ENCODE results near the gene FRMD5. TPM values are rescaled to one million over a fixed set of nuclear protein-coding genes. Genes with fewer than 3 reads are reported as not detected.

The FRMD5 gene
- total RNA-seq, 1 experiment from 2014 or later, result 6.5 TPM

DNA sequence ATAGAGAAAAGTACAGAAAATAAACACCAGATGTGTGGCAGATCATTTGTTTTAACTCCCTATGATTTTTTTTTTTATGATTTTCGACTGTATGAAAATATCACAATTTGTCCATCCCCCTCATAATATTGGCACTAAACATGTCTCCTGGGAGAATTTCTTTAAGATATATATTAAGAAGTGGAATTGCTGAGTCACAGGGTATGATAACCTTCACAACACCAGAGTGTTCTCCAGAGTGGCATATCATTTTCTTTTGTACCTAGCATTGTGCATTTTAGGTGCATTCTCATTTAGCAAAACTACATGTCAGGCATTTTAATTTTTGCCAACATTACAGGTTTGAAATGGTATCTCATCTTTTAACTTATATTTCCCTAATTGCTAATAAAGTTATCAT, 170.9 kb downstream of the FRMD5 start:
- H3K27ac ChIP-seq, result no peak overlapping the region
- no peaks in the 10 kb centered on the region for H3K79me2 ChIP-seq (ENCODE audit: low read depth)
- H2AFZ ChIP-seq, result no peak overlapping the region
- TF ChIP-seq, protein P1, sequence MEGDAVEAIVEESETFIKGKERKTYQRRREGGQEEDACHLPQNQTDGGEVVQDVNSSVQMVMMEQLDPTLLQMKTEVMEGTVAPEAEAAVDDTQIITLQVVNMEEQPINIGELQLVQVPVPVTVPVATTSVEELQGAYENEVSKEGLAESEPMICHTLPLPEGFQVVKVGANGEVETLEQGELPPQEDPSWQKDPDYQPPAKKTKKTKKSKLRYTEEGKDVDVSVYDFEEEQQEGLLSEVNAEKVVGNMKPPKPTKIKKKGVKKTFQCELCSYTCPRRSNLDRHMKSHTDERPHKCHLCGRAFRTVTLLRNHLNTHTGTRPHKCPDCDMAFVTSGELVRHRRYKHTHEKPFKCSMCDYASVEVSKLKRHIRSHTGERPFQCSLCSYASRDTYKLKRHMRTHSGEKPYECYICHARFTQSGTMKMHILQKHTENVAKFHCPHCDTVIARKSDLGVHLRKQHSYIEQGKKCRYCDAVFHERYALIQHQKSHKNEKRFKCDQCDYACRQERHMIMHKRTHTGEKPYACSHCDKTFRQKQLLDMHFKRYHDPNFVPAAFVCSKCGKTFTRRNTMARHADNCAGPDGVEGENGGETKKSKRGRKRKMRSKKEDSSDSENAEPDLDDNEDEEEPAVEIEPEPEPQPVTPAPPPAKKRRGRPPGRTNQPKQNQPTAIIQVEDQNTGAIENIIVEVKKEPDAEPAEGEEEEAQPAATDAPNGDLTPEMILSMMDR (conservative IDR thresholded peaks at IDR 0.05), result no peak
- TF ChIP-seq EZH2 (IDR thresholded peaks at IDR 0.05; ENCODE audit: low read depth), result no peak
- no TSS peak for BruUV-seq (replicated peaks)
- H3K9me3 ChIP-seq (ENCODE audit: insufficient read depth, low read depth), result no peaks in the 10 kb centered on the region
- no peak overlapping the region for H3K4me2 ChIP-seq
- POLR2A ChIA-PET (ENCODE audit: unreplicated experiment), result interaction anchor here (0.6 kb wide), 1 partner anchor 403 kb away, joined by 7 read pairs; the partner anchor contains the start of gene CTDSPL2
- no peaks in the 10 kb centered on the region for H3K27me3 ChIP-seq (ENCODE audit: insufficient read depth, low read depth)
- H4K20me1 ChIP-seq (ENCODE audit: insufficient read depth), result no peaks in the 10 kb centered on the region
- CTCF ChIA-PET, result no interaction called here
- H3K4me1 ChIP-seq (replicated peaks; ENCODE audit: insufficient read depth), result no peaks in the 10 kb centered on the region
- intact Hi-C loops (cut with micrococcal nuclease; ENCODE audit: unreplicated experiment), result no loop called here
- no peaks in the 10 kb centered on the region for H3K36me3 ChIP-seq (ENCODE audit: low read depth)
- no peak overlapping the region for H3K4me3 ChIP-seq
- H3K9me2 ChIP-seq (ENCODE audit: insufficient read depth), result no peaks in the 10 kb centered on the region
- H3F3A ChIP-seq (ENCODE audit: insufficient read depth, low read depth), result no peaks in the 10 kb centered on the region
- no peak for DNase-seq

DNA sequence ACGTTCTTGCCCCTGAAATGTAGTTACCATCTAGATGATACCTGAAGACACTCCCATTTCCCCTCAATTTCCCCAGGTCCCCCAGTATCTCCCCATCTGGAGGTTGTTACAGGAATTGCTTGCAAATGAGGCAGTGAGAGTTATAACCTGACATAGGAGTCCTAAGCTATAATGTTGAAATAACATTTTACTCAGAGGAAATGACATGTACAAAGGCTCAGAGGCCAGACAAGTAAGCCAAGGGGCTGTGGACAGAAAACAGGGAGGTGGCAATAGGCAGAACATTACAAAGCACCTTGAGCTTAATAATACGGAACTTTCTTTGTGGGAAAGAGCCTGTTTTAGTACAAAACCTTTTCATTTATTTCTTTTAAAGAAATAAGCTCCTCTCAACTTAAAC, 171.9 kb downstream of the FRMD5 start:
- H3K4me3 ChIP-seq, result no peak overlapping the region
- H3K36me3 ChIP-seq (ENCODE audit: low read depth), result no peaks in the 10 kb centered on the region
- no peaks in the 10 kb centered on the region for H3K9me2 ChIP-seq (ENCODE audit: insufficient read depth)
- intact Hi-C loops (cut with micrococcal nuclease; ENCODE audit: unreplicated experiment), result no loop called here
- H3K27ac ChIP-seq, result no peak overlapping the region
- H3K4me1 ChIP-seq (replicated peaks; ENCODE audit: insufficient read depth), result no peaks in the 10 kb centered on the region
- no peaks in the 10 kb centered on the region for H3K9me3 ChIP-seq (ENCODE audit: insufficient read depth, low read depth)
- ChIA-PET POLR2A (ENCODE audit: unreplicated experiment) (no interaction called here), CTCF (interaction anchor here (0.7 kb wide), 1 partner anchor 33 kb away, joined by 3 read pairs; no protein-coding TSS in a partner anchor)
- H2AFZ ChIP-seq, result no peak overlapping the region
- H3K79me2 ChIP-seq (ENCODE audit: low read depth), result no peaks in the 10 kb centered on the region
- DNase-seq, result no peak
- H3K27me3 ChIP-seq (ENCODE audit: insufficient read depth, low read depth), result no peaks in the 10 kb centered on the region
- H3F3A ChIP-seq (ENCODE audit: insufficient read depth, low read depth), result no peaks in the 10 kb centered on the region
- no peak overlapping the region for H3K4me2 ChIP-seq
- no peak for TF ChIP-seq EZH2 (IDR thresholded peaks at IDR 0.05; ENCODE audit: low read depth)
- TF ChIP-seq, protein P1 (conservative IDR thresholded peaks at IDR 0.05), result no peak
- H4K20me1 ChIP-seq (ENCODE audit: insufficient read depth), result no peaks in the 10 kb centered on the region
- BruUV-seq (replicated peaks), result no TSS peak

- Histone ChIP-seq H3K27me3 (ENCODE audit: insufficient read depth, low read depth) (no peaks in the 10 kb centered on the region), H3K9me3 (ENCODE audit: insufficient read depth, low read depth) (no peaks in the 10 kb centered on the region), H3K4me2 (no peak overlapping the region), H3K4me1 (replicated peaks; ENCODE audit: insufficient read depth) (no peaks in the 10 kb centered on the region), H3K9me2 (ENCODE audit: insufficient read depth) (no peaks in the 10 kb centered on the region), H3F3A (ENCODE audit: insufficient read depth, low read depth) (no peaks in the 10 kb centered on the region), H3K27ac (no peak overlapping the region), H3K36me3 (ENCODE audit: low read depth) (no peaks in the 10 kb centered on the region), H2AFZ (no peak overlapping the region), H4K20me1 (ENCODE audit: insufficient read depth) (no peaks in the 10 kb centered on the region), H3K79me2 (ENCODE audit: low read depth) (no peaks in the 10 kb centered on the region), H3K4me3 (no peak overlapping the region)
- DNase-seq, result no peak
- no peak for TF ChIP-seq EZH2 (IDR thresholded peaks at IDR 0.05; ENCODE audit: low read depth)
- TF ChIP-seq, protein P1 (conservative IDR thresholded peaks at IDR 0.05), result no peak
- POLR2A ChIA-PET (ENCODE audit: unreplicated experiment), result no interaction called here
- BruUV-seq (replicated peaks), result no TSS peak
- intact Hi-C loops (cut with micrococcal nuclease; ENCODE audit: unreplicated experiment), result no loop called here
- CTCF ChIA-PET, result no interaction called here
These were observed 176.9 kb downstream of the FRMD5 start for GRCh38 chr15:44018151-44018550.
